ENCODE results near the gene TMEM97.

TMEM97 gene

DNA sequence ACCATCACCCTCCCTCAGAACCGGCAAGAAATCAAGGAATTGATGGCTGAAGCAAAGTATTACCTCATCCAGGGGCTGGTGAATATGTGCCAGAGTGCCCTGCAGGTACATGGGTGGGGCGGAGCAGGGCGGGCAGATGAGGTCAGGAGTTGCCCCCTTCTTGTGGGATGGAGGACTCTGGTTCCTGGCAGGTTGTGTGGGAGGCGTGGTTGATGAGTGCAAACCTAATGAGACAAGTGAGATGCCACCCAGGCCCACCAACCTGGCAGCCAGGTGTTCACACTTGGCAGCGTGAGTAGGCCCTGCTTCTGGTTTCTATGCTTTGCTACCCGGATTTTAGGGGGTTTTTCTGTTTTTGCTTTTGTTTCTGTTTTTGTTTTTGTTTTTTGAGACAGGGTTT lies 21.4 kb downstream of the TMEM97 start:
- H3K56ac ChIP-seq (ENCODE audit: low read length): no peak overlapping the region
- H2BK15ac ChIP-seq (replicated peaks; ENCODE audit: low read depth): no peak overlapping the region
- no peak overlapping the region for H3K4ac ChIP-seq (ENCODE audit: low read depth, low read length)
- H3K4me3 ChIP-seq (ENCODE audit: low read length): no peak overlapping the region
- no peaks in the 10 kb centered on the region for H3K27me3 ChIP-seq (ENCODE audit: insufficient read depth, low read length, poor library complexity)
- peaks cover 9% of the 10 kb centered on the region for H3K79me1 ChIP-seq (ENCODE audit: low read length)
- H4K8ac ChIP-seq (ENCODE audit: low read depth, low read length): no peak overlapping the region
- WGBS (ENCODE audit: extremely low coverage, insufficient coverage, low lambda C conversion rate): no CpG with 5 or more reads among the region's 6 CpGs
- H3K36me3 ChIP-seq (ENCODE audit: control insufficient read depth, insufficient read depth, low read length): peaks cover 8% of the 10 kb centered on the region
- peaks cover 3% of the 10 kb centered on the region for H3K4me1 ChIP-seq (ENCODE audit: control insufficient read depth, low read depth, low read length)
- H3K18ac ChIP-seq (ENCODE audit: low read length): no peak overlapping the region
- no peak overlapping the region for H3K4me2 ChIP-seq (ENCODE audit: low read length)
- no peak overlapping the region for H4K5ac ChIP-seq (ENCODE audit: low read length)
- H3K79me2 ChIP-seq (ENCODE audit: control insufficient read depth, insufficient read depth, low read length): peaks cover 18% of the 10 kb centered on the region
- H3K23ac ChIP-seq (ENCODE audit: low read length): no peak overlapping the region
- no peak overlapping the region for H2BK5ac ChIP-seq (ENCODE audit: low read length)
- H3K9ac ChIP-seq (ENCODE audit: low read length): no peak overlapping the region
- H2BK120ac ChIP-seq (ENCODE audit: low read depth, low read length): no peak overlapping the region
- H3K27ac ChIP-seq (ENCODE audit: low read depth, low read length): no peak overlapping the region
- no peak overlapping the region for H2AK5ac ChIP-seq (ENCODE audit: low read length)
- no peak for DNase-seq

DNA sequence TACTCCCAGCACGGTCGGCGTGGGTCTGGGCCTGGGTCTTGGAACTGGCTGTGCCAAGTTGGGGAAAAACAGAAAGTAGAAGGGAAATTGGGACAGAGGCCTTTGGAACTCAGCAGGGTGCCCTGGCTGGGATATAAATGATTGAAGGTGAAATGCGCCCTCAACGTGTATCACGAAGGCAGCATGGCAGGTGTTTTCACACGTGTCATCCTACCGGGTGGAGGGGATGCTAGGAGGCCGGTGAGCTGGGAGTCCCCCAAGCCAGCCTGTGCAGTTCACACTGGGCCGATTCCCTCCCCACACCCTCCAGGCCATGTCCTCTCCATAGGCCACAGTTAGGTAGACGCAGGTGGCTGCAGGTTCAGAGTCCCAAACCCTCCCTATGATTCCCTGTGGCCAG lies 22.5 kb downstream of the TMEM97 start:
- Histone ChIP-seq H3K79me1 (ENCODE audit: low read length) (peaks cover 11% of the 10 kb centered on the region), H3K4me3 (ENCODE audit: low read length) (no peak overlapping the region), H3K9ac (ENCODE audit: low read length) (no peak overlapping the region), H3K4me2 (ENCODE audit: low read length) (no peak overlapping the region), H3K23ac (ENCODE audit: low read length) (no peak overlapping the region), H3K4ac (ENCODE audit: low read depth, low read length) (no peak overlapping the region), H2BK120ac (ENCODE audit: low read depth, low read length) (no peak overlapping the region), H3K79me2 (ENCODE audit: control insufficient read depth, insufficient read depth, low read length) (peaks cover 17% of the 10 kb centered on the region), H3K27me3 (ENCODE audit: insufficient read depth, low read length, poor library complexity) (no peaks in the 10 kb centered on the region), H4K8ac (ENCODE audit: low read depth, low read length) (no peak overlapping the region), H3K18ac (ENCODE audit: low read length) (no peak overlapping the region), H3K4me1 (ENCODE audit: control insufficient read depth, low read depth, low read length) (peaks cover 3% of the 10 kb centered on the region), H3K56ac (ENCODE audit: low read length) (no peak overlapping the region), H2AK5ac (ENCODE audit: low read length) (no peak overlapping the region), H3K27ac (ENCODE audit: low read depth, low read length) (no peak overlapping the region), H2BK5ac (ENCODE audit: low read length) (no peak overlapping the region), H2BK15ac (replicated peaks; ENCODE audit: low read depth) (no peak overlapping the region), H3K36me3 (ENCODE audit: control insufficient read depth, insufficient read depth, low read length) (peaks cover 11% of the 10 kb centered on the region), H4K5ac (ENCODE audit: low read length) (no peak overlapping the region)
- WGBS (ENCODE audit: extremely low coverage, insufficient coverage, low lambda C conversion rate): no CpG with 5 or more reads among the region's 11 CpGs
- DNase-seq: no peak

DNA sequence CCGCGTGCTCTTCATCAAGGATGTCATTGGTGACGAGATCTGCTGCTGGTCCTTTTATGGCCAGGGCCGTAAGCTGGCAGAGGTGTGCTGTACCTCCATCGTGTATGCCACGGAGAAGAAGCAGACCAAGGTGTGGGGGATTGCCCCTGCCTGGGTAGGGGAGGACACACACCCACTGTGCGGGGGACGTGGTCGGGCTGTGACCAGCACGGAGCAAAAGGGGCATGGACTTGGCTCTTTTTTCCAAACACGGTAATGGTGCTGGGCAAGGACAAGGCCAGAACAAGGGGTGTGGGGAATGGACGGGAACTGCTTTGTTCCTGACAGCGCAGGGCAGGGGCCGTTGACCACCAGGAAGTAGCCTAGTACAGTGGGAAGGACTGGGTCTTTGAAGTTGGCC lies 23.3 kb downstream of the TMEM97 start:
- no peak overlapping the region for H3K4me2 ChIP-seq (ENCODE audit: low read length)
- H3K56ac ChIP-seq (ENCODE audit: low read length): no peak overlapping the region
- no peak overlapping the region for H2AK5ac ChIP-seq (ENCODE audit: low read length)
- no peak overlapping the region for H3K23ac ChIP-seq (ENCODE audit: low read length)
- no peak overlapping the region for H4K8ac ChIP-seq (ENCODE audit: low read depth, low read length)
- H3K79me2 ChIP-seq (ENCODE audit: control insufficient read depth, insufficient read depth, low read length): peaks cover 10% of the 10 kb centered on the region
- no peak overlapping the region for H3K4me3 ChIP-seq (ENCODE audit: low read length)
- H3K27ac ChIP-seq (ENCODE audit: low read depth, low read length): no peak overlapping the region
- no CpG with 5 or more reads among the region's 14 CpGs for WGBS (ENCODE audit: extremely low coverage, insufficient coverage, low lambda C conversion rate)
- H3K4ac ChIP-seq (ENCODE audit: low read depth, low read length): no peak overlapping the region
- H3K4me1 ChIP-seq (ENCODE audit: control insufficient read depth, low read depth, low read length): no peaks in the 10 kb centered on the region
- H3K79me1 ChIP-seq (ENCODE audit: low read length): peaks cover 7% of the 10 kb centered on the region
- H3K18ac ChIP-seq (ENCODE audit: low read length): no peak overlapping the region
- H2BK120ac ChIP-seq (ENCODE audit: low read depth, low read length): no peak overlapping the region
- no peak for DNase-seq
- H2BK5ac ChIP-seq (ENCODE audit: low read length): no peak overlapping the region
- no peaks in the 10 kb centered on the region for H3K27me3 ChIP-seq (ENCODE audit: insufficient read depth, low read length, poor library complexity)
- no peak overlapping the region for H3K9ac ChIP-seq (ENCODE audit: low read length)
- H3K36me3 ChIP-seq (ENCODE audit: control insufficient read depth, insufficient read depth, low read length): peaks cover 12% of the 10 kb centered on the region
- H4K5ac ChIP-seq (ENCODE audit: low read length): no peak overlapping the region
- H2BK15ac ChIP-seq (replicated peaks; ENCODE audit: low read depth): no peak overlapping the region

DNA sequence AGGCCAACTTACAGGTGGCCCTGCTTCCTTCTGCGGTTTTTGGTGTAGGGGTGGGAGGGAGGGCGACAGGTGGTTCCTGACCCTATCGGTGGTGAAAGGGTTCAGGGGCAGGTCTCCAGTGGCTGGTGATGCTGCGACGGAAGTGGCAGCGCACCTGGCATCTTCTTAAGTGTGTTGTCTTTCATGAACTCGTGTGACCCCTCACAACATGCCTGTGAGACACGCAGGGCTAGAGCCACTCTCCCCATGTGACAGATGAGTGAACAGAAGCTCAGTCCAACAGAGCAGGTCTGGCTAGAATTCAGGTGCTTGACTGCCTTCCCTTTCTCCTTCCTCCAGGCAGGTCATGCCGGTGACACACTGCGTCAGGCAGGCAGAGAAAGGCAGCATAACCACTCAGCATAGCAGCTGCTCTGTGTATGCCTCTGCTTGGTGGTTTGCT lies 24.5 kb downstream of the TMEM97 start:
- peaks cover 14% of the 10 kb centered on the region for H3K36me3 ChIP-seq (ENCODE audit: control insufficient read depth, insufficient read depth, low read length)
- peaks cover 5% of the 10 kb centered on the region for H3K79me1 ChIP-seq (ENCODE audit: low read length)

DNA sequence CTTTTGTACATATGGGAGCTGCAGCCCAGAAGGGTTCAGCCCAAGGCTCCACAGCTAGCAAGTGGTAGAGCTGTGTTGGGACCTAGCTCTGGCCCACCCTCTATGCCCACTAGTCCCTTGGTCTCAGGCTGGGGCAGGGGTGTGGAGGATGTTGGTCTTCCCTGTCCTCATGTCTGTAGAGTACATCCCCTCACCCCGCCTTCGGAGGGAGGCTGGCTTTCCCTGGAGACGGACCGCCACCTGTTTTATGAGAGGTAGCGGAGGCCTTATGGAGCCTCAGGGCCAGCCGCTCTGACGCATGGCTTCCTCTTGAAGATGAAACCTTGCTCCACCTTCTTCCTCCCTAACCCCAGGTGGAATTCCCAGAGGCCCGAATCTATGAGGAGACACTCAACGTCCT lies 25.0 kb downstream of the TMEM97 start:
- H4K5ac ChIP-seq (ENCODE audit: low read length): no peak overlapping the region
- H2BK5ac ChIP-seq (ENCODE audit: low read length): no peak overlapping the region
- H2BK120ac ChIP-seq (ENCODE audit: low read depth, low read length): no peak overlapping the region
- no peak overlapping the region for H3K18ac ChIP-seq (ENCODE audit: low read length)
- H3K36me3 ChIP-seq (ENCODE audit: control insufficient read depth, insufficient read depth, low read length): peaks cover 18% of the 10 kb centered on the region
- H3K4me1 ChIP-seq (ENCODE audit: control insufficient read depth, low read depth, low read length): no peaks in the 10 kb centered on the region
- H3K23ac ChIP-seq (ENCODE audit: low read length): no peak overlapping the region
- no peak overlapping the region for H3K4me3 ChIP-seq (ENCODE audit: low read length)
- no peak for DNase-seq
- H4K8ac ChIP-seq (ENCODE audit: low read depth, low read length): no peak overlapping the region
- H3K4me2 ChIP-seq (ENCODE audit: low read length): no peak overlapping the region
- no peak overlapping the region for H3K27ac ChIP-seq (ENCODE audit: low read depth, low read length)
- no peak overlapping the region for H3K9ac ChIP-seq (ENCODE audit: low read length)
- H3K79me1 ChIP-seq (ENCODE audit: low read length): peaks cover 4% of the 10 kb centered on the region
- H3K79me2 ChIP-seq (ENCODE audit: control insufficient read depth, insufficient read depth, low read length): no peaks in the 10 kb centered on the region
- no peak overlapping the region for H3K56ac ChIP-seq (ENCODE audit: low read length)
- no peak overlapping the region for H2AK5ac ChIP-seq (ENCODE audit: low read length)
- H2BK15ac ChIP-seq (replicated peaks; ENCODE audit: low read depth): no peak overlapping the region
- H3K4ac ChIP-seq (ENCODE audit: low read depth, low read length): no peak overlapping the region
- no CpG with 5 or more reads among the region's 9 CpGs for WGBS (ENCODE audit: extremely low coverage, insufficient coverage, low lambda C conversion rate)
- H3K27me3 ChIP-seq (ENCODE audit: insufficient read depth, low read length, poor library complexity): no peaks in the 10 kb centered on the region

More for the DNA sequence above, 24.5 kb downstream of the TMEM97 start:
- Histone ChIP-seq H2BK120ac (ENCODE audit: low read depth, low read length) (no peak overlapping the region), H3K79me2 (ENCODE audit: control insufficient read depth, insufficient read depth, low read length) (peaks cover 2% of the 10 kb centered on the region), H2BK5ac (ENCODE audit: low read length) (no peak overlapping the region), H4K5ac (ENCODE audit: low read length) (no peak overlapping the region), H3K9ac (ENCODE audit: low read length) (no peak overlapping the region), H4K8ac (ENCODE audit: low read depth, low read length) (no peak overlapping the region), H3K4me3 (ENCODE audit: low read length) (no peak overlapping the region), H3K23ac (ENCODE audit: low read length) (no peak overlapping the region), H3K4me2 (ENCODE audit: low read length) (no peak overlapping the region), H3K18ac (ENCODE audit: low read length) (no peak overlapping the region), H3K4me1 (ENCODE audit: control insufficient read depth, low read depth, low read length) (no peaks in the 10 kb centered on the region), H3K4ac (ENCODE audit: low read depth, low read length) (no peak overlapping the region), H3K27ac (ENCODE audit: low read depth, low read length) (no peak overlapping the region), H3K56ac (ENCODE audit: low read length) (no peak overlapping the region), H2BK15ac (replicated peaks; ENCODE audit: low read depth) (no peak overlapping the region), H2AK5ac (ENCODE audit: low read length) (no peak overlapping the region), H3K27me3 (ENCODE audit: insufficient read depth, low read length, poor library complexity) (no peaks in the 10 kb centered on the region)
- no CpG with 5 or more reads among the region's 10 CpGs for WGBS (ENCODE audit: extremely low coverage, insufficient coverage, low lambda C conversion rate)
- DNase-seq: no peak

DNA sequence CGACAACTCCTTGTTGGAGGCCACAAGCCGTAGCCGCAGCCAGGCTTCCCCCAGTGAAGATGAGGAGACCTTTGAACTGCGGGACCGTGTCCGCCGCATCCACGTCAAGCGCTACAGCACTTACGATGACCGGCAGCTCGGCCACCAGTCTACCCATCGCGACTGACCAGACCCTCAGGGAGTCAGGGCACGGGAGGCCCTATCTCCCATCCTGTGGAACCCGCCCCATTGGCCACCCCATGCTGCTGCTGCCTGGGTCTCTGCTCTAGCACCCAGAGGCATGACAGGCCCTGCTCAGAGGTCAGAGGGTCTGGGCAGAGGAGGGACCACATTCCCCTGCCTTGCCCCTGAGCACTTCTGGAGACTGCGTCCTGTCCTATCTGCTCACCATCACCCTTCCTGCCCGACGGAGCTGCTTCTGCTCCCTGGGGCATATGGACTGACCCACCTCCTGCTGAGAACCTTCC lies 25.5 kb downstream of the TMEM97 start:
- H2BK15ac ChIP-seq (replicated peaks; ENCODE audit: low read depth): no peak overlapping the region
- H4K8ac ChIP-seq (ENCODE audit: low read depth, low read length): no peak overlapping the region
- no peak overlapping the region for H3K56ac ChIP-seq (ENCODE audit: low read length)
- H2BK5ac ChIP-seq (ENCODE audit: low read length): no peak overlapping the region
- no peaks in the 10 kb centered on the region for H3K4me1 ChIP-seq (ENCODE audit: control insufficient read depth, low read depth, low read length)
- no peak overlapping the region for H4K5ac ChIP-seq (ENCODE audit: low read length)
- H3K23ac ChIP-seq (ENCODE audit: low read length): no peak overlapping the region
- no peaks in the 10 kb centered on the region for H3K79me2 ChIP-seq (ENCODE audit: control insufficient read depth, insufficient read depth, low read length)
- no peak overlapping the region for H3K27ac ChIP-seq (ENCODE audit: low read depth, low read length)
- no peak overlapping the region for H3K4ac ChIP-seq (ENCODE audit: low read depth, low read length)
- H3K9ac ChIP-seq (ENCODE audit: low read length): no peak overlapping the region
- H3K27me3 ChIP-seq (ENCODE audit: insufficient read depth, low read length, poor library complexity): no peaks in the 10 kb centered on the region
- H2BK120ac ChIP-seq (ENCODE audit: low read depth, low read length): no peak overlapping the region
- H3K79me1 ChIP-seq (ENCODE audit: low read length): peaks cover 1% of the 10 kb centered on the region
- peaks cover 18% of the 10 kb centered on the region for H3K36me3 ChIP-seq (ENCODE audit: control insufficient read depth, insufficient read depth, low read length)
- no peak overlapping the region for H2AK5ac ChIP-seq (ENCODE audit: low read length)
- no peak for DNase-seq
- H3K4me3 ChIP-seq (ENCODE audit: low read length): no peak overlapping the region
- H3K18ac ChIP-seq (ENCODE audit: low read length): no peak overlapping the region
- WGBS (ENCODE audit: extremely low coverage, insufficient coverage, low lambda C conversion rate): no CpG with 5 or more reads among the region's 19 CpGs
- no peak overlapping the region for H3K4me2 ChIP-seq (ENCODE audit: low read length)
